ENCODE measurements around the gene SH3BP2.

DNA sequence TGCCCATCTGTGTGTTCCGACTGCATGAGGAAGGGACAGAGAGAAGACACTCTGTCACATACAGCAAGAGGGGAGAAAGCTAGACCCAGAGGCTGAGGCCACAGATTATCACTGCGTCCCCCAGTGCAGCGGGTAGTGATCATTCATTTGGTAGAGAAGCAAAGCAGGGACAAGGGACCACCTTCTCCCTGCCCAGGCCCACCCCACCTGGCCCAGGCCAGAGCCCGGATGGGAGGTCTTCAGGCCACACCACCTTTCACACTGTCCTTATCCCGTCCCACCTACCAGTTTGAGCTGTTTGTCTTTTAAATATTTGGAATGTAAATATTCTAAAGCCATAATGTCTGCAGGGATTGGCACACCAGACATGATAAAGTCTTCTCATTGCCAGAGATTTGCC, 47.4 kb upstream of the SH3BP2 start:
- TF ChIP-seq, protein P1, sequence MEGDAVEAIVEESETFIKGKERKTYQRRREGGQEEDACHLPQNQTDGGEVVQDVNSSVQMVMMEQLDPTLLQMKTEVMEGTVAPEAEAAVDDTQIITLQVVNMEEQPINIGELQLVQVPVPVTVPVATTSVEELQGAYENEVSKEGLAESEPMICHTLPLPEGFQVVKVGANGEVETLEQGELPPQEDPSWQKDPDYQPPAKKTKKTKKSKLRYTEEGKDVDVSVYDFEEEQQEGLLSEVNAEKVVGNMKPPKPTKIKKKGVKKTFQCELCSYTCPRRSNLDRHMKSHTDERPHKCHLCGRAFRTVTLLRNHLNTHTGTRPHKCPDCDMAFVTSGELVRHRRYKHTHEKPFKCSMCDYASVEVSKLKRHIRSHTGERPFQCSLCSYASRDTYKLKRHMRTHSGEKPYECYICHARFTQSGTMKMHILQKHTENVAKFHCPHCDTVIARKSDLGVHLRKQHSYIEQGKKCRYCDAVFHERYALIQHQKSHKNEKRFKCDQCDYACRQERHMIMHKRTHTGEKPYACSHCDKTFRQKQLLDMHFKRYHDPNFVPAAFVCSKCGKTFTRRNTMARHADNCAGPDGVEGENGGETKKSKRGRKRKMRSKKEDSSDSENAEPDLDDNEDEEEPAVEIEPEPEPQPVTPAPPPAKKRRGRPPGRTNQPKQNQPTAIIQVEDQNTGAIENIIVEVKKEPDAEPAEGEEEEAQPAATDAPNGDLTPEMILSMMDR (IDR thresholded peaks at IDR 0.05) = no peak
- no peak for TF ChIP-seq POLR2A (IDR thresholded peaks at IDR 0.05)

Measured in Peyer's patch (tissue), 4 donors.